VCaP (cell line): Measurements from ENCODE around the gene BRINP3.
"Not testable (repeated sequence)": the region's sequence is repeated elsewhere in the genome, so short reads cannot be mapped to it uniquely, and the experiment has no call there.

Experiments used
- H3K27ac ChIP-seq: fragments of 450-650 bp; 2 replicates; pipeline ENCODE4 v1.5.1; 2017
- TF ChIP-seq, protein P1 (sequence below): fragments of 450-650 bp; conservative IDR thresholded peaks from 2 replicates; pipeline ENCODE4 v1.5.1; 2017; ENCODE audit warnings: mild to moderate bottlenecking, moderate library complexity

Gene BRINP3

DNA sequence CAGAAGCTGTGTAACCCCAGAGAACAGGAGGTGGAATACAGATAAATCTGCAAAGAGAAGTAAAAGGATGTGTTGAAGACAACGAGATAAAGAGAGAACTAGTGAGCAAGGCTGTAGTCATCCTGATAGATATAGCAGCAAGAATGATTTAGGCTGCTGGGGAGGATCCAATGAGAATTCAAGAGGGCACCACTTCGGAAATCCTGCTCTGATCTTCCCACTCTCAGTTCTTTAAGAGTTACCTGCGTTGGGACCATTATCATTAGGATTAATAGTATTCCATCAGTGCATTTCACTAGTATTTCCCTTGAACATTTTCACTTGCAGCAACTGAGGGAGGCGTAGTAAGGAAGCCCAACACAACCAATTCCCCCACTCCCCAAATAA lies at the start of gene BRINP3:
Gene BRINP3 (minus strand): TSS at position 103 of the 387 bp plus-strand sequence.
- TF ChIP-seq, protein P1, sequence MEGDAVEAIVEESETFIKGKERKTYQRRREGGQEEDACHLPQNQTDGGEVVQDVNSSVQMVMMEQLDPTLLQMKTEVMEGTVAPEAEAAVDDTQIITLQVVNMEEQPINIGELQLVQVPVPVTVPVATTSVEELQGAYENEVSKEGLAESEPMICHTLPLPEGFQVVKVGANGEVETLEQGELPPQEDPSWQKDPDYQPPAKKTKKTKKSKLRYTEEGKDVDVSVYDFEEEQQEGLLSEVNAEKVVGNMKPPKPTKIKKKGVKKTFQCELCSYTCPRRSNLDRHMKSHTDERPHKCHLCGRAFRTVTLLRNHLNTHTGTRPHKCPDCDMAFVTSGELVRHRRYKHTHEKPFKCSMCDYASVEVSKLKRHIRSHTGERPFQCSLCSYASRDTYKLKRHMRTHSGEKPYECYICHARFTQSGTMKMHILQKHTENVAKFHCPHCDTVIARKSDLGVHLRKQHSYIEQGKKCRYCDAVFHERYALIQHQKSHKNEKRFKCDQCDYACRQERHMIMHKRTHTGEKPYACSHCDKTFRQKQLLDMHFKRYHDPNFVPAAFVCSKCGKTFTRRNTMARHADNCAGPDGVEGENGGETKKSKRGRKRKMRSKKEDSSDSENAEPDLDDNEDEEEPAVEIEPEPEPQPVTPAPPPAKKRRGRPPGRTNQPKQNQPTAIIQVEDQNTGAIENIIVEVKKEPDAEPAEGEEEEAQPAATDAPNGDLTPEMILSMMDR = no peak
- peak within 1 kb of the TSS; percentile 90 for H3K27ac ChIP-seq

GRCh38 chr1:190511554-190511953 lies 33.9 kb upstream of the BRINP3 start:
- TF ChIP-seq, protein P1 = no peak
- H3K27ac ChIP-seq = no peak overlapping the region

- TF ChIP-seq, protein P1 = no peak
- H3K27ac ChIP-seq = no peak overlapping the region
These were observed 29.7 kb upstream of the BRINP3 start for GRCh38 chr1:190507357-190507756.

DNA sequence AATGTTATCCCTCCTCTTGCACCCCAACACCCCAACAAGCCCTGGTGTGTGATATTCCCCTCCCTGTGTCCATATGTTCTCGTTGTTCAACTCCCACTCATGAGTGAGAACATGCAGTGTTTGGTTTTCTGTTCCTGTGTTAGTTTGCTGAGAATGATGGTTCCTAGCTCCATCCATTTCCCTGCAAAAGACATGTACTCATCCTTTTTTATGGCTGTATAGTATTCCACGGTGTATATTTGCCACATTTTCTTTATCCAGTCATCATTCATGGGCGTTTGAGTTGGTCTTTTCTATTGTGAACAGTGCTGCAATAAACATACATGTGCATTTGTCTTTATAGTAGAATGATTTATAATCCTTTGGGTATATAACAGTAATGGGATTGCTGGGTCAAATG lies 26.9 kb upstream of the BRINP3 start:
- H3K27ac ChIP-seq = not testable (repeated sequence)

DNA sequence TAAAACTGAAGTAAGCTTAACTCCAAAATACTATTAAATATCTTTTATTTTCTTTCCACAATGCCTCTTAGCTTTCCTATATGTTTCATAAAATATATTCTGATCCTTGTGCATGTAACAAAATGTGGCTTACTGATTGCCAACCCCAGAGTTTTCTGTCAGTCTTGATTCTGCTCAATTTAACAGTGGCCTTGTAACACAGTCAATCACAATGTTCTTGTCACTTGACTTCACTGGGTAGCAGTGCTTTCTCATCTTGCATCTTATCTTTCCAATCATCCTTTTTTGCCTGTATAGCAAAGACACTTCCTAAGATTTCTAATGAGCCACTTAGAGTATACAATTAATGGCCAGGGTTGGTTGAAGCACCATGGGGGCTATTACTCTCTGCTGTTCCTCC lies 19.9 kb upstream of the BRINP3 start:
- no peak overlapping the region for H3K27ac ChIP-seq
- TF ChIP-seq, protein P1 = no peak

GRCh38 chr1:190494451-190494850 lies 16.8 kb upstream of the BRINP3 start:
- no peak overlapping the region for H3K27ac ChIP-seq
- TF ChIP-seq, protein P1 = no peak

GRCh38 chr1:190491404-190491803 lies 13.7 kb upstream of the BRINP3 start:
- no peak overlapping the region for H3K27ac ChIP-seq
- TF ChIP-seq, protein P1 = no peak

DNA sequence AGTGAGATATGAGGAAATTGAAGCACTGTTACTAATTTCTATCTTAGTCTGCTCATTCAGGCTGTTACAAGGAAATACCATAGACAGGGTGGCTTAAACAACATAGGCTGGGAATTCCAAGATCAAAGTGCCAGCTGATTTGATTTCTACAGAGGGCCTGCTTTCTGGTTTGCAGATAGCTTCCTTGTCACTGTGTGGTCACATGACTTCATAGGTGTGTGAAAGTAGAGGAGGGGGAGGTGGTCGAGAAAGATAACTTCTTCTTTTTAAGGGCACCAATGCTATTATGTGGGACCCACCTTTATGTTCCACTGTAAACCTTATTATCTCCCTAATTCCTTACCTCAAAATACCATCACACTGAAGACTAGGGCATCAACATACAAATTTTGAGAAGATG lies 6.4 kb upstream of the BRINP3 start:
- no peak overlapping the region for H3K27ac ChIP-seq
- TF ChIP-seq, protein P1 = no peak
